Activated CD8-positive, alpha-beta memory T cell treated with anti-CD3 and anti-CD28 coated beads for 36 hours (primary cell): Measurements from ENCODE around the gene SLC15A3. TPM values are rescaled to one million over a fixed set of nuclear protein-coding genes. Genes with fewer than 3 reads are reported as not detected.

Experiments used
- CTCF ChIA-PET: fragments of 350-600 bp; sonication (Branson Sonifier 250); formaldehyde crosslinking; loops from one replicate; lab custom pipeline; 2021; ENCODE audit warnings: antibody characterized with exemption; lab: Charles Lee
- POLR2A ChIA-PET: fragments of 350-600 bp; sonication (Branson Sonifier 250); formaldehyde crosslinking; loops from one replicate; lab custom pipeline; 2021; ENCODE audit warnings: antibody characterized with exemption; lab: Charles Lee
- total RNA-seq, 2 experiments: library from RNA; stranded (reverse); gene quantifications; one replicate each; pipeline ENCODE4 v1.2.3, GENCODE V29; 2021

The SLC15A3 gene
- total RNA-seq, 2 experiments from 2014 or later, result 0.95 to 2.3 TPM

DNA sequence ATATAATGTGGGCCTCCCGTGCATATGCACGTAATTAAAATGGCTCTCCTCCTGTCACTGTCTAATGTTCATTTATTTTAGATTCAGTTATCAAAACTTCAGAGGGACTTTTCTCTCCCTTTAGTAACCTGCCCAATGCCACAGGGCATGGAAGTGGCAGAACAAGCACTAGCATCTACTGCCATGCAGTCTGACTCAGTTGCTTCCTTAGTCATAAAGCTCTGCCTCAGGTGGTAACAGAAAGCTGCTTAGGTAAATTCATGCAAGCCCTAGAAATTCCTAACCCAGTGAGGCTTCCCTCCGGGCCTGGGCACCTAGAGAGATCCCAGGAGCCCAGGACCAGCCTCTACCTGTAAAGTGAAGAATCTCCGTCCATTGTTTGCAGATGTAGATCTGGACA is 54.5 kb downstream of the SLC15A3 start:
- ChIA-PET CTCF (interaction anchor here (0.9 to 2.0 kb wide), 3 partner anchors 65 to 67 kb away, joined by 3 to 7 read pairs (median 3); no protein-coding TSS in a partner anchor), POLR2A (no interaction called here)

DNA sequence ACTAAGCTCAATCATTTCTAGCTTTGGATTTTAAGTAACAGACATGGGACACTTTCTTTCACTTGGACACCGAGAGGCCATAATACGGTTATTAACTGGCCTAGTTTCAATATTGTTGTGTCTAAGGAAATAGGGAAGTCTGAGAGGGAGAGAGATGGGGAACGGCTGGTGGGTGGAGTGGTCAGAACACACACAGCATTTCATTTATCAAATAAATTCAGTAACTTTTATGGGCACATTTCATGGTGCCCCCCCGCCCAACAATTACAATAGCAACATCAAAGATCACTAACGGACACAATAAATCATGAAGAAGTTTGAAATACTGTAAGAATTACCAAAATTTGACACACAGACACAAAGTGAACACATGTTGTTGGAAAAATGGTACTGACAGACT is 56.3 kb downstream of the SLC15A3 start:
- CTCF ChIA-PET, result interaction anchor here (0.6 to 2.0 kb wide), 2 partner anchors 18 to 65 kb away, joined by 3 to 7 read pairs; no protein-coding TSS in a partner anchor
- POLR2A ChIA-PET, result no interaction called here

DNA sequence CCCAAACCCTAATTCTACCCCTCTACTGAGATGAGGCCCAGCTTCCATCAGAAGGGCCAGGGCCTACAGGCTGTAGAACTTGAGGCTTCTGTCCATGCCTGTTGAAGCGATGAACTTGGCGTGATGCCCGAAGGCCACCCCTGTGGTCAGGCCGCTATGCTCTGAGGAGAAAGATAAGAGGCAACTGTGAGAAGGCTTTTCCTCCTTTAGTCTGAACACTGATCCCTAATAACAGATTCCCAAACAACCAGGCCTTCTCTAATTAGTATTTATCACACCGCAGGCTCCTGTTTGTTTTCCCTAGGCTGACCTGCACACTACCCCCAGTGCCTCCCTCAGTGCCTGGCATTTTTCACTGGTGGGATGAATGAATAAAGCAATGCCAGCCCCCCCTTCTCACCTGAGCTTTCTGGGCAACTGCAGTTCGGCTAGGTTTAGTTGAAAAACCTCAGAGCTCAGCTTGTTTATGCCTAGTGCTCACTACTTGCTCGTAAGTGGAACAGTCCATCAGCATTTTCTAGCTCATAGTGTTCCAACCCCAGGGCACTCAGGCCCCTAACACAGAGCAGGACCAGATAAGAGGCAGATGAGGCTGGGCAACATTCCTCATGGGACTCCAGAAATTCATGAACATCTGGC is 60.8 kb downstream of the SLC15A3 start:
- CTCF ChIA-PET, result no interaction called here

DNA sequence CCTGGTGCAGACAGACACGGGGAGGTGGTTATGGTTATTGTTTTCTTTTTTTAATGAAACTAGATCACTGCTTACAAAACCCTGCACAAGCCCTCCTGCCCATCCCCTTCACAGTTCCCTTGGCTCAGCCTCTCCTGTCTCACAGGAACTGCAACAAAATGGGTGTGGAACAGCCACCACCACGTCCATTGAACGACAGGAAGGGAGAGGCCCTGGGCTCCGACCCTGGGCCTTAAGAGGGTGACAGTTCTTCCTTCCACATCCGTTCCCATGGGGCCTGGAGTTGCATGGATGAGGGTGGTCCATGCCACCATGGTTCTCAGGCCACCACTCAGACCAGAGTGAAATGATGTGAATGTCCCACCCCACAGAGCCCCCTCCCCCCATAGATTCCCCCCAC is 61.3 kb downstream of the SLC15A3 start:
- CTCF ChIA-PET, result interaction anchor here (0.7 kb wide), 1 partner anchor 9 kb away, joined by 3 read pairs; no protein-coding TSS in a partner anchor
- POLR2A ChIA-PET, result no interaction called here

More for the DNA sequence above, 60.8 kb downstream of the SLC15A3 start:
- POLR2A ChIA-PET, result no interaction called here

DNA sequence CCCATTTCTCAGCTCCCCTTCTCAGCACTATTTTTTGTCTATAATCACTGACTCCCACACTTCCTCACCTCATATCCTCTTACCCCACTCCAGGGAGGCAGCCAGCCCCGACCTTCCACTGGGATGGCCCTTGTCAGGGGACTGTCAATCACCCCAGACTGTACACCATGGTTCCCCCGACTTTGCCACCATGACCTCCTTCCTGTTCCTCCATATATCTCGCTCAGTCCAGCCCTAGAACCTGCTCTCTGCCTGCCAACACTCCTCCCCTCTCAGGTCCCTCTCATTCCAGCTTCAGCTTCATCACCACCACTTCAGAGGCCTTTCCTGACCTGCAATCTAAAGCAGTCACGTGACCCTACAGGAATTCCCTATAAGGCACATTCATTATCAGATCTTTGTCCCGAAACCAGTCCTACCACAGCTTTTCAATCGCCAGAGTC is 62.1 kb downstream of the SLC15A3 start:
- ChIA-PET POLR2A (no interaction called here), CTCF (interaction anchor here (0.7 to 1.3 kb wide), 3 partner anchors 10 to 59 kb away, joined by 3 to 7 read pairs (median 4); no protein-coding TSS in a partner anchor)

DNA sequence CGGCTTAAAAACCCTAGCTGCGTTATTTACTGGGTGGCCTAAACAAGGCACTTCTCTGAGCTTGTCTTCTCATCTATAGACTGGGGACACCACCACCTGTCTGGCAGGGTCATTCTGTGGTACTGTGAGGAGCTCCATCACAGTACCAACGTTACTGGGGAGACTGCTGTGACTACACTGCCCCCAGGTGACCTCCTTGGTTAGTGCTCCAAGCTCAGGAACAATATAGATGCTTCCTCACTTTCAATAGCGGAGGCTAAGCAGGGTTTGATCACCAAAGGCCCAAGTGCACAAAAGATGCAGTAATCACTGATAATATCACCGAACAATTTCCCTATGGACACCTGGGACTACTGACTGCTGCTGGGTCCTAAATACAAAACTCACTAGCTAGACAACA is 64.4 kb downstream of the SLC15A3 start:
- ChIA-PET POLR2A (interaction anchor here (0.8 kb wide), 1 partner anchor 45 kb away, joined by 3 read pairs; no protein-coding TSS in a partner anchor), CTCF (interaction anchor here (1.0 to 1.6 kb wide), 7 partner anchors 12 to 113 kb away, joined by 3 to 32 read pairs (median 5); no protein-coding TSS in a partner anchor)

Other genes starting within 250 kb of the SLC15A3 start
- gene MS4A18, start 227.5 kb downstream of the SLC15A3 start, total RNA-seq, result not detected
- gene MS4A15, start 195.3 kb downstream of the SLC15A3 start, total RNA-seq, result not detected
- gene MS4A10, start 166.8 kb downstream of the SLC15A3 start, total RNA-seq, result not detected
- gene CCDC86, start 110.1 kb downstream of the SLC15A3 start, total RNA-seq, result 100 to 1,000 TPM; 107 to 110 TPM
- gene PTGDR2, start 96.2 kb downstream of the SLC15A3 start, total RNA-seq, result under 1 TPM; 0.15 to 0.19 TPM
- not detected for gene ZP1, start 84.6 kb downstream of the SLC15A3 start, total RNA-seq
- gene PRPF19, start 45.6 kb downstream of the SLC15A3 start, total RNA-seq, result 100 to 1,000 TPM; 199 to 204 TPM
- gene TMEM109, start 38.0 kb downstream of the SLC15A3 start, total RNA-seq, result 100 to 1,000 TPM; 145 to 154 TPM
- gene TMEM132A, start 27.7 kb downstream of the SLC15A3 start, total RNA-seq, result 1 to 10 TPM in 1 of 2 experiments, under 1 TPM in 1; 0.99 to 1.1 TPM
- 100 to 1,000 TPM; 209 to 212 TPM for gene CD6, start 19.5 kb upstream of the SLC15A3 start, total RNA-seq
- 100 to 1,000 TPM; 136 to 150 TPM for gene CD5, start 150.3 kb upstream of the SLC15A3 start, total RNA-seq
- 1 to 10 TPM; 8.9 to 9.7 TPM for gene VPS37C, start 209.2 kb upstream of the SLC15A3 start, total RNA-seq